DMS 273 treated with DMSO at 0.1 percent for 48 hours (cell line): ENCODE measurements around the gene IL20.

Source experiments
- DNase-seq: peaks from one replicate; lab custom pipeline; 2025; lab: John Stamatoyannopoulos, UW

Gene IL20

GRCh38 chr1:206903687-206904086 lies 38.3 kb downstream of the IL20 start:
- DNase-seq: no peak

- DNase-seq: no peak
Measured at GRCh38 chr1:206904423-206905142, 39.2 kb downstream of the IL20 start.

GRCh38 chr1:206905295-206906164 lies 40.1 kb downstream of the IL20 start:
- no peak for DNase-seq

GRCh38 chr1:206907304-206907991 lies 42.0 kb downstream of the IL20 start:
- no peak for DNase-seq

GRCh38 chr1:206908038-206908437 lies 42.6 kb downstream of the IL20 start:
- no peak for DNase-seq

- no peak for DNase-seq
Measured at GRCh38 chr1:206909161-206909882, 43.9 kb downstream of the IL20 start.

GRCh38 chr1:206909883-206910318 lies 44.5 kb downstream of the IL20 start:
- no peak for DNase-seq

- no peak for DNase-seq
Measured at GRCh38 chr1:206911064-206911663, 45.7 kb downstream of the IL20 start.

GRCh38 chr1:206912445-206913095 lies 47.1 kb downstream of the IL20 start:
- no peak for DNase-seq

GRCh38 chr1:206913766-206914537 lies 48.5 kb downstream of the IL20 start:
- DNase-seq: no peak

- DNase-seq: no peak
Measured at GRCh38 chr1:206915030-206915735, 49.8 kb downstream of the IL20 start.

- DNase-seq: no peak
Measured at GRCh38 chr1:206916000-206916709, 50.7 kb downstream of the IL20 start.

- DNase-seq: no peak
Measured at GRCh38 chr1:206918076-206918475, 52.7 kb downstream of the IL20 start.
